GM15510 (cell line): ENCODE results near the gene SNAPC3.

Experiments
- POLR2A ChIP-seq: IDR thresholded peaks from 3 replicates; pipeline ENCODE4 v1.6.1; 2011; ENCODE audit warnings: borderline replicate concordance; ENCODE audit not compliant: insufficient read length; ENCODE audit errors: extremely low read depth

Gene SNAPC3

DNA sequence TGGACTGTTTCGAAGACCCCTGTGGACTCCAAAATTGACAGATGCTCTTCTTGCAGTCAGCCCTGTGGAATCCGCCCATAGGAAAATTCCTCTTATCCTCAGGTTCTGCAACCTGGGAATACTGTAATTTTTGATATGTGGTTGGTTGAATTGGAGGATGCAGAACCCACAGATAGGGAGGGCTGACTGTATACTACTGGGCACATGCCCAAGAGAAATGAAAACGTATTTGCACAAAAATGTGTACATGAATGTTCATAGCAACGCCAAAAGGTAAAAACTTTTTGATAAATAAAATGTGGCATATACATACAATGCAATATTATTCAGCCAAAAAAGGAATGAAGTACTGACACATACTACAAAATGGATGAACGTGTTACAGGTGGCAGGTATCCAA, 1.9 kb upstream of the SNAPC3 start:
- no peak for TF ChIP-seq POLR2A

DNA sequence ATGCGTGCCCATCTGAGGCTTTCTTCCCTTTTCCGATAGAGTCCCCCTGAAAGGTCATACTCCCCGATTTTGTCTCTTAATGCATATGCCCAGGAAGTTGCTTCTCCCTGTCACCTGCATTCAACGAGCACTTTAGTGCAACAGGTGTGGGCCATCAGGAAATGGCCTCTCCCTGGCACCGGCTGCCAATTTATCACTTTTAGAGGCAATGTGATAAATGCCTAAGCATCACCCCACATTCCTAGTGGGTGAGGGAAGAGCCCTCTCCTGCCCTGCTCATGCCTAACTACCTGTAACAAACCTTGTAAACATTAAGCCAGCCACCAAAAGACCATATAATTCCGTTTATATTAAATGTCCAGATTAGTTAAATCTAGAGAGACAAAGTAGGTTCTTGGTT, 1.1 kb upstream of the SNAPC3 start:
- no peak for TF ChIP-seq POLR2A

DNA sequence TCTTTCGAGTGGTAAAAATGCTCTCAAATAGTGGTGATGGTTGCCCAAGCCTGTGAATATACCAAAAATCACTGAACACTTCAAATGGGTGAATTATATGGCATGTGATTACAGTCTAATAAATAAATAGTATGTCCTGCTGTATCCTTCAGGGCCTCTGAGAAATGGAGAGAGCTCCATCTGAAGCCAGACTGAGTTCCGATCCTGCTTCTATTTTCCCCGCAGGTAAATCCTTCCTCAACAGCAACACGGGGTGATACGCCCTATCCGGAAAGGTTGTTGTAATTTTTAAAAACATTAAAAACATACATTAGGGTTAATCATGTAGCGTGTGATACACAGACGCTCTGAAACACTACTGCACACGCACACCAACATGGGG, 695 bp upstream of the SNAPC3 start:
- no peak for TF ChIP-seq POLR2A

DNA sequence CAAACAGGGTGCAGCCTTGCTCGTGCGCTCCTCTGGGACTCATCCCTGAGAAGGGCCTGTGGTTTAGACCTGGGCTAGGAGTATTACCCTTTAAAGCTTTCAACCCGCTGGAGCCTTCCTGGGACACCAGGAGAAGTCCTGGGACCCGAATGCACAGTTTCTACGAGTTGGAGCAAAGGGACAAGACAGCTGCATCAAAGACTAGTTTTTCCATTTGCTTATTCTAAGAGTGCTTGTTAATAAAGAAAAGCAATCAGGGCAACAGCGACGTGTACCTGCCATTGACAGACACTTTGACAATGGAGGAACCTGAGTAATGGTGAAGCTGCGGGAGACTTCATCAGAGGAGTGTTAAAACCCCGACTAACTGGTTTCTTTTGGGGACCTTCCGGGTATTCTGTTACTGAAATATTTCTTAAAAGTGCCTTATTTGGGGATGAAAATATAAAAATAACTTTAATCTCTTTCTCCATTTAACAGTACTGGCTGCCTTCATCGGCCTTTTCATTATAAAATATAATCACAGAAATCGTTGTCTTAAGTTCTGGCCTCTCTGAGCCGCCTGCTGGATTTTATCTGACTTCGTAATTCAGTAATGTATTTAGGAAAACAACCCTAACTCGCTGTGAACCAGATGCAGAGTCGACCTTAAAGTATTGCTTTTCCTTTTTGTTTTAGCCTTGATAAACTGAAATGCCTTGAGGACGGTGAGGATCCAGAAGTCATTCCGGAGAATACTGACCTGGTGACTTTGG, 732 bp downstream of the SNAPC3 start:
- no peak for TF ChIP-seq POLR2A

DNA sequence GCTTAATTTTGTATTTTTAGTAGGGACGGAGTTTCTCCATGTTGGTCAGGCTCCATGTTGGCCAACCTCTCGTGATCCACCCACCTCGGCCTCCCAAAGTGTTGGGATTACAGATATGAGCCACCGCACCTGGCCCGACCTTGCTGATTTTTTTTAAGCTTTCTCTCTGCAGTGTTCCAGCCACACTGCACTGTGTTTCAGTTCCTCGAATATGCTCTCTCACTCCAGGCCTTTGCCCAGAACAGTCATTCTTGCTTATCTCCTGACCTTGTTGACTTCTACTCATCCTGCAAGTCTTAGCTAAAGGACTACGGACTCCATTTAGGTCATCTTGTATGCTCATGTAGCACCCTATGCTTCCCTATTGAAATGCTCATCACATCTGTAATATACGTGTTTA, 3.3 kb downstream of the SNAPC3 start:
- TF ChIP-seq POLR2A, result no peak

DNA sequence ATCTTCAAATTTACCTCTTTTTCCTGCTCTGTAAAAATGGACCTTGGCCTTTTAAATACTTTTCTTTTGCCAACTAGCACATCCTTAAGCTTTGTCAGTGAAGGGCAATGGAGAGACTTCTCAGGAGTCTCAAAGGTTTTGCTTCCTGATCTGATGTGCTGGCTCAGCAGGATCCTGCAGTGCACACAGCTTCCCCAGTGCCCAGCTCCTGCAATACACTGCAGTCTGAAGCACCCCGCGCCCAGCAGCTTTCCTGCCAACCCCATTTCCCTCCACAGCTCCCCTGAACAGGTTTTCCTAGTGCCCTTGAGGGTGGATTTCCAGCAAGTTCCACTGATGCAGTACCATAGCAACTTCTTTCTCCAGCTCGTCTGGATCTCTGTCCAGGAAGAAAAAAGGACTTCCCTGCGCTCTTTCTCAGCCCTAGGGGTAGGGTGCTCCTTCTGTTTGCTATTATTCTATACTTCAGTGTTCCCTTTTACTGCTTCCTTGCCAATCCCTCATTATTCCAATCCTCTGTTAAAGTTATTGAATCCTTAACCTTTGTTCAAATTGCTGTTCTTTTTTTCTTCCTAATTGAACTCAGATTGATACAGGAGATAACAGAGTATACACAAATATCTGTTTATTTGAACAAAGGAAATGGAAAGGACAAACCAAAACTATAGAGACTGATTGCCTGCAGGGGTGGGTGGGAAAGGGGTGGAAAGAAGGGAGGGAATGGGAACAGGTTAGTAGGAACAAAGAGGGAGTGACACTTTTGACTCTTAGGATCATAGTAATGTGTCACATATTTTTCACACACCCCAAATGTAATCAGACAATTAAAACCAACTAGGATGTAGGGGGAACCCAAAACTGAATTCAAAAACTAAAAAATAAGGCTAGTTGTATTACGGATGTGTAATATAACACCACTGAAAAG, 8.5 kb downstream of the SNAPC3 start:
- TF ChIP-seq POLR2A, result no peak

DNA sequence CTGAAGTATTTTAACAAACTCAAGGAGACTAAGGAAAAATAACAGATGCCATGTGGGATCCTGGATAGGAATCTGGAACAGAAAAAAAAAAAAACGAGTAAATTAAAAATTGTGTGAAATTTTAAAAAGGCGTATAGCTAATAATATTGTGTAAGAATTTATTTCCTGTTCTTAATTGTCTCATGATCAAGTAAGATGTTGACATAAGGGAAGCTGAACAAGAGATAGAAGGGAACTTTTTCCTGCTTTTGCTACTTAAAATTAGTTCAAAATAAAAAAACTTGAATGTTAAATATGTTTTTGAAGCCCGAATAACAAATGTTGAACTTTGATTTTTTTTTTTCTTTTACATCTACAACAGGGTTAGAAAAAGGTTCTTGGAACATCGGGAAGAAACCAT, 10.5 kb downstream of the SNAPC3 start:
- no peak for TF ChIP-seq POLR2A

DNA sequence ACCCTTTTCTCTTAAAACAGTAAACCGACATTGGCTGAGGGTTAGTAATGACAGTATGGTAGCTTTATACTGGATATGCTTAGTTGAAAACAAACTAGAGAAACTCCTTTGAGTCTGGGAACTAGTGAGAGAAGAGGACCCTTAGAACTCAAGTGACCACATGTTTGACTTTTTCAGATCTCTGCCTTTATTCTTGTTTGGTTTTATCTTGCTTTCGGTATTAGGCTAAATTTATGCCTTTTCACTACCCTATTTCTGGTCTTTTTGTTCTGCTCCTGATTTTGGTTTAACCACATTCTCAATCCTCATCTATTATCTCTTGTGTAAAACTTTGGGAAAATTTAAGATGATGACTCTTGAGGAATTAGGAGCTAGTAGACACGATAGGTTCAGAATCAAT, 11.0 kb downstream of the SNAPC3 start:
- no peak for TF ChIP-seq POLR2A

DNA sequence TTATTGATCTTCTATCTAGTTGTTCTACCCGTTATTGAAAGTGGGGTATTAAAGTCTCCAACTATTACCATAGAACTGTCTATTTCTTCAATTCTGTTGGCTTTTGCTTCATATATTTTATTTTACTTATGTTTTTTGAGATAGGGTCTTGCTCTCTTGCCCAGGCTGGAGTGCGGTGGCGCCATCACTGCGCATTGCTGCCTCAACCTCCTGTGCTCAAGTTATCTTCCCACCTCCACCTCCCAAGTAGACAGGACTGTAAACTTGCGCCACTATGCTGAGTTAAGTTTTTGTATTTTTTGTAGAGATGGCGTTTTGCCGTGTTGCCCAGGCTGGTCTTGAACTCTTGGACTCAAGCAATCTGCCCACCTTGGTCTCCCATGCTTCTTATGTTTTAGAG, 16.2 kb downstream of the SNAPC3 start:
- TF ChIP-seq POLR2A, result no peak

DNA sequence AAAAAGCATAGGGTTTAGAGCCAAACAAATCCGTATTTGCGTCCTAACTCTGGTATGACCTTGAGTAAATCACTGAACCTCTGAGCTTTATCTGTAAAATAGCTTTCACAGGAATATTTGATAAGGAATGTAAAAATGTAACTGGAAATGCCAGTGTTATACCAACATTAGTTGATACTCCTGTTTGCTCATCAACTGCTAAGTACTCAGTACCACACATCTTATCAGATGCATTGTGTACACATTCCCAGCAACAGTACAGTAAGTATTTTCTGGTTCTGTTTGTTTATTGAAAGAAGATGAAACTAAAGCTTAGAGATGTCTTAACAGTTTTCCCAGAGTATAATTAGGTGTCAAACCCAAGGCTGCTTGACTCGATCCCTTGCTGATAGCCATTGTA, 21.5 kb downstream of the SNAPC3 start:
- no peak for TF ChIP-seq POLR2A

DNA sequence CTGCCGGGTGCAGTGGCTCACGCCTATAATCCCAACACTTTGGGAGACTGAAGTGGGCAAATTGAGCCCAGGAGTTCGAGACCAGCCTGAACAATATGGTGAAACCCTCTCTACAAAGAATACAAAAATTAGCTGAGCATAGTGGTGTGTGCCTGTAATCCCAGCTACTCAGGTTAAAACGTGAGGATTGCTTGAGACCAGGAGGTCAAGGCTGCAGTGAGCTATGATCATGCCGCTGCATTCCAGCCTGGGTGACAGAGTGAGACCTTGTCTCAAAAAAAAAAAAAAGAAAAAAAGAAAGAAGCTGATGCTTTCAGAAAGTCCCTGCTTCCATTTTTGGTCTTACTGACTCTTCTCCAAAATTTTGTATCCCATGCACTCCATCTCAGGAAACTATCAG, 31.3 kb downstream of the SNAPC3 start:
- TF ChIP-seq POLR2A, result no peak

DNA sequence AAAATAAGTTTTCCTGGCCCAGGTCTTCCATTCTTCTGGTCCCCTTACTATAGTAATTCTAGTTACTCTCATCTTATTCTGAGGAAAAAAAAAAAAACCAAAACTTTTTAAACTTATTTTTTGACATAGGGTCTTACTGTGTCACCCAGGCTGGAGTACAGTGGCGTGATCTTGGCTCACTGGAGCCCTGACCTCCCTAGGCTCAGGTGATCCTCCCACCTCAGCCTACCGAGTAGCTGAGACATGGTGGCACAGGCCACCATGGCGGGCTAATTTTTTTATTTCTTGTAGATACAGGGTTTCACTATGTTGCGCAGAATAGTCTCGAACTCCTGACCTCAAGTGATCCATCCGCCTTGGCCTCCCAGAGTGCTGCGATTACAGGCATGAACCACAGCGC, 38.4 kb downstream of the SNAPC3 start:
- TF ChIP-seq POLR2A, result no peak

DNA sequence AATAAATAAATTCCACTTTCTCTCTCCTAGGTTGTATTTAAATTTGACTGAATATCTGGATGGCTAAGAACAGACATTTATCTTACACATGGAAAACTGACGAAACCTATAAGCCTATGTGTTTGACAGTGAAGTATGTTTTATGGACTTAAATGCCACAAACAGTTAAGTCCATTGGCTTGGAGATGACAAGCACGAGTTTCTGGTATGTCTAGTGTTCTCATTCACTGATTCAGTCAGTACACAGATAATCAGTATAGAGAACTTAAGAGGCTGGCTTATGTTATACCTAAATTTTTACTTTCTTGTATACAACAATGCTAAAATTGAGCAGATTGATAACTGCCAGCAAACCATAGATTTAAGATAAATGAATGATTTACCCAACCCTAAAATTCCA, 38.9 kb downstream of the SNAPC3 start:
- no peak for TF ChIP-seq POLR2A

DNA sequence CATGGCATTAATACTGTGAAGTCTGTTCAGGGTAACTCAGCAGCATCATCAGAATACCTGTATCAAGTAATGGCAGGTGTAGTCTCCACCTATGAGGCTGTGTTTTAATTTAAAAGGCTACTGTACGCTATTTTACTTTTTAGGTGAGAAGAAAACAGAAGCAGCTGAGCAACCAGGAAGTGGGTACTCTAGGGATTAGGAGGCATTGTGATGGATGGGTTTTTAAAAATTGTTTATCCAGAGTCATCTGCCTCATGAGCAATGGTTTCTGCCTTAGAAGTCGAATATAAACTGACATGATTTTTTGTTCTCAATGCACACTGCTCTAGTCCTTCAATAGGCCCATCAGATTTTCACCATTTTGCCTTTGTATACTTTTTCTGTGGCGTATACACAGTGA, 45.5 kb downstream of the SNAPC3 start:
- TF ChIP-seq POLR2A, result no peak

DNA sequence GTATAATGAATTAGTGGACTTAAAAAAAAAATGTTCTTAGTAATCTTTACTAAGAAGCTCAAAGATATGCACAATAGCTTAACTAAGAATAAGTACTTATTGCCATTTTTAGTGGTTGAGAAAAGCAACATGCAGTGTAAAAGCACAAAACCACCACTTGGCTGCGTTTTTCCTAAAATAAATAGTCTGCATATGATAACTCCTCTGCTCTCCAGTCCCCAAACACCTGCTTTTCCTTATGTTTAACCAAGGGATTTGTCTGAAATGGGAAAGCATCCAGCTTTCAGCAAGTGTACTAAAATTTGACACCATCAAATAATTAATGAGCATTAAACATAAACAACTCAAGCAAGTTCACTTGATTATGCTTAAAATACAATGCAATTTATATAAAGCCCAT, 46.7 kb downstream of the SNAPC3 start:
- no peak for TF ChIP-seq POLR2A

DNA sequence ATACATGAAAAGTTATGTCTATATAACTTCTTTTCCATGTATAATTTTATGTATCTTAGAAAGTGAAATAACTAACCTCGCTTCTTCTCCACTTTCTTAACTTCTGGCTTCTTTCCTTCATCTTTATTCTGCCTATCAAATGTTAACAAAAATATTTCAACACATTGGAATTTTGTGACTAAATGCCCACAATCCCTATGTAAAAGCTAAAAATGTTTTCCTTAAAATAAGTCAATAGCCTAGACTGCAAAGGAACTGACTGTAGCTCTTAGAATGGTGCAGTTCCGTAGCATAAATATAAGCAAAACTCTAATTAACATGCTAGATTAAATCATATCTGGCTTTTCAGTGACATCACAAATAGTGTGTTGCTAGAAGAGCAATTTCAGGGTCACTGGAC, 47.2 kb downstream of the SNAPC3 start:
- TF ChIP-seq POLR2A, result no peak
